Neuronal stem cell (in vitro differentiated cells): Measurements from ENCODE around the gene DEPDC5.
A peak's percentile ranks its signal among the peaks of the same experiment; 100 is the strongest.

ENCODE experiments used
- DNase-seq: peaks from one replicate; pipeline ENCODE4 v3.0.0-alpha.2; 2013; ENCODE audit warnings: low spot score
- H2AFZ ChIP-seq: one replicate; pipeline ENCODE4 v1.6.1; 2013; ENCODE audit warnings: mild to moderate bottlenecking, low read length, inconsistent platforms
- H2AK5ac ChIP-seq: 2 replicates; pipeline ENCODE4 v1.6.1; 2013; ENCODE audit warnings: low read depth, mild to moderate bottlenecking, inconsistent platforms, low read length, moderate library complexity, mixed read lengths
- H2BK120ac ChIP-seq: 2 replicates; pipeline ENCODE4 v1.6.1; 2013; ENCODE audit warnings: low read depth, mild to moderate bottlenecking, inconsistent platforms, low read length, moderate library complexity, mixed read lengths
- H2BK12ac ChIP-seq: one replicate; pipeline ENCODE4 v1.6.1; 2013; ENCODE audit warnings: low read length, inconsistent platforms
- H2BK15ac ChIP-seq: 2 replicates; pipeline ENCODE4 v1.6.1; 2013; ENCODE audit warnings: mild to moderate bottlenecking, low read length, inconsistent platforms, mixed read lengths
- H2BK5ac ChIP-seq: one replicate; pipeline ENCODE4 v1.6.1; 2013; ENCODE audit warnings: inconsistent platforms, mild to moderate bottlenecking, low read length, moderate library complexity
- H3K14ac ChIP-seq: one replicate; pipeline ENCODE4 v1.6.1; 2013; ENCODE audit warnings: low read length, inconsistent platforms
- H3K18ac ChIP-seq: 2 replicates; pipeline ENCODE4 v1.6.1; 2013; ENCODE audit warnings: low read length, inconsistent platforms
- H3K23ac ChIP-seq: 2 replicates; pipeline ENCODE4 v1.6.1; 2013; ENCODE audit warnings: low read depth, mild to moderate bottlenecking, mixed read lengths, low read length, inconsistent platforms; ENCODE audit not compliant: poor library complexity
- H3K27ac ChIP-seq: replicated peaks from 3 replicates; pipeline ENCODE4 v1.5.1; 2013; ENCODE audit warnings: low read length, inconsistent platforms
- H3K27me3 ChIP-seq, 3 experiments: 2 replicates each; pipeline ENCODE4 v1.6.1; 2013; ENCODE audit warnings: low read length in 3 of 3, mild to moderate bottlenecking in 2 of 3, inconsistent platforms in 1 of 3, low read depth in 1 of 3, mixed read lengths in 1 of 3, moderate library complexity in 1 of 3; ENCODE audit not compliant: control insufficient read depth in 3 of 3, insufficient read depth in 3 of 3
- H3K36me3 ChIP-seq, 2 donors: replicated peaks in 1 of 2; 2 replicates each; pipeline ENCODE4 v1.6.1; 2013; ENCODE audit warnings: low read length in 2 of 2; ENCODE audit not compliant: control insufficient read depth in 2 of 2, insufficient read depth in 2 of 2
- H3K4ac ChIP-seq: 2 replicates; pipeline ENCODE4 v1.6.1; 2013; ENCODE audit warnings: inconsistent platforms, mild to moderate bottlenecking, low read length, moderate library complexity
- H3K4me1 ChIP-seq, 2 donors: 1 replicate in 1 of 2; 2 replicates in 1 of 2; pipeline ENCODE4 v1.6.1; 2013; ENCODE audit warnings: low read length in 2 of 2, low read depth in 1 of 2; ENCODE audit not compliant: control insufficient read depth in 2 of 2, insufficient read depth in 1 of 2
- H3K4me2 ChIP-seq: one replicate; pipeline ENCODE4 v1.6.1; 2013; ENCODE audit warnings: mild to moderate bottlenecking, low read length, inconsistent platforms; ENCODE audit not compliant: insufficient read depth, poor library complexity, severe bottlenecking
- H3K4me3 ChIP-seq, 2 donors: 2 replicates each; pipeline ENCODE4 v1.5.1; 2013; ENCODE audit warnings: low read length in 2 of 2, mild to moderate bottlenecking in 2 of 2, inconsistent platforms in 1 of 2, moderate library complexity in 1 of 2
- H3K79me1 ChIP-seq: one replicate; pipeline ENCODE4 v1.6.1; 2013; ENCODE audit warnings: low read depth, mild to moderate bottlenecking, inconsistent platforms, low read length, moderate library complexity
- H3K9ac ChIP-seq: one replicate; pipeline ENCODE4 v1.6.1; 2013; ENCODE audit warnings: mild to moderate bottlenecking, low read depth, low read length, inconsistent platforms; ENCODE audit not compliant: poor library complexity
- H3K9me3 ChIP-seq, 2 donors: replicated peaks in 1 of 2; 2 replicates each; pipeline versions ENCODE3 to v1.6.1; 2013; ENCODE audit warnings: low read length in 2 of 2, mild to moderate bottlenecking in 2 of 2, inconsistent platforms in 1 of 2, low read depth in 1 of 2, mixed read lengths in 1 of 2, moderate library complexity in 1 of 2; ENCODE audit not compliant: control insufficient read depth in 2 of 2, insufficient read depth in 1 of 2
- H4K8ac ChIP-seq: one replicate; pipeline ENCODE4 v1.6.1; 2013; ENCODE audit warnings: low read depth, mild to moderate bottlenecking, inconsistent platforms, low read length, moderate library complexity
- H4K91ac ChIP-seq: one replicate; pipeline ENCODE4 v1.6.1; 2013; ENCODE audit warnings: low read length, low read depth, mild to moderate bottlenecking, inconsistent platforms; ENCODE audit not compliant: poor library complexity
- WGBS, 2 donors: extraction: QIAGEN DNeasy Blood & Tissue Kit; methylation state at CpG; one replicate each; pipeline ENCODE4 v1.1.7; 2013; ENCODE audit warnings: missing lambda C conversion rate in 2 of 2, mixed read lengths in 1 of 2; ENCODE audit not compliant: insufficient read length in 2 of 2, insufficient replicate concordance in 1 of 2; ENCODE audit errors: extremely low coverage in 2 of 2; 5-methylcytosine and 5-hydroxymethylcytosine counted together

DEPDC5 gene

DNA sequence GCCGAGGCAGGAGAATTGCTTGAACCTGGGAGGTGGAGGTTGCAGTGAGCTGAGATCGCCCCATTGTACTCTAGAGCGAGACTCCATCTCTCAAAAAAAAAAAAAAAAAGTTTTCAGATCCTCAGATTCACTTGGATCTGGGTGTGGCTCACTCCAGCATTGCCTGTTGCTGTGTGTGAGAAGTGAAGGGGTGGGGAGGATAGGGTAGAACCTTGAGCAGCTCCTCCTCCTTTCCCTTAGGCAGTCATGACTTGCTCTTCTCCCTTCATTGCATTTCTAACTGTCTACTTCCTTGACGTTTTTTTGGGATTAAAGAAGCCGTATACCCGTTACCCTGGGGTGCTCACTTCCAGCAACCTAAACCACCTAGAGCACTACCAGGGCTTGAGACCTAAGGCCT, 127.4 kb downstream of the DEPDC5 start:
- Histone ChIP-seq H3K23ac (no peak overlapping the region), H2BK120ac (no peak overlapping the region), H3K27ac (no peak overlapping the region), H3K14ac (no peak overlapping the region), H2BK5ac (no peak overlapping the region), H3K9me3 (no peaks in the 10 kb centered on the region), H3K4ac (no peak overlapping the region), H3K27me3 (no peaks in the 10 kb centered on the region), H4K8ac (no peak overlapping the region), H3K4me1 (no peaks in the 10 kb centered on the region), H3K4me2 (no peak overlapping the region), H3K79me1 (peaks cover 2% of the 10 kb centered on the region), H3K4me3 (no peak overlapping the region), H3K9ac (no peak overlapping the region), H3K36me3 (peaks cover 9 to 44% of the 10 kb centered on the region in 2 donors), H2AK5ac (no peak overlapping the region), H2BK15ac (no peak overlapping the region), H2AFZ (no peak overlapping the region), H2BK12ac (no peak overlapping the region), H3K18ac (no peak overlapping the region), H4K91ac (no peak overlapping the region)
- no CpG with 5 or more reads among the region's 6 CpGs for WGBS, 2 donors
- DNase-seq = no peak

DNA sequence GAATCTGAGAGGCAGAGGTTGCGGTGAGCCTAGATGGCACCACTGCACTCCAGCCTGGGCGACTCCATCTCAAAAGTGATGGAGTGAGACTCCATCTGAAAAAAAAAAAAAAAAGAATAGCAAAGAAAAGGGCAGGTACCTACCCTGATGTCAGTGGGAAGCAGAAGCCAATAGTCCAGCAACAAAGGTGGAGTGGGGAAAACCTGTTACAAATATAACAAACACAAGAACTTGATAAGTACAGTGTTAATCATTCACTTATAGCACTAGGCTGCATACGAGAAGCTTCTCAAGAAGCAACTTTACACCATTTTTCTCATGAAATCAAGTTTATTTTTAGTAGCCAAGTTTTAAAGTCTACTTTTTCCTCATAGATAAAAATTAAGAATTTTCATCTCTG, 128.0 kb downstream of the DEPDC5 start:
- H3K4ac ChIP-seq = no peak overlapping the region
- no peak overlapping the region for H4K91ac ChIP-seq
- no peak overlapping the region for H2BK12ac ChIP-seq
- H3K18ac ChIP-seq = no peak overlapping the region
- H3K14ac ChIP-seq = no peak overlapping the region
- DNase-seq = no peak
- WGBS, 2 donors = no CpG with 5 or more reads among the region's 3 CpGs
- no peaks in the 10 kb centered on the region for H3K4me1 ChIP-seq
- H4K8ac ChIP-seq = no peak overlapping the region
- H2AK5ac ChIP-seq = no peak overlapping the region
- no peak overlapping the region for H2BK5ac ChIP-seq
- H2BK120ac ChIP-seq = no peak overlapping the region
- H3K79me1 ChIP-seq = peaks cover 2% of the 10 kb centered on the region
- H3K9ac ChIP-seq = no peak overlapping the region
- H3K9me3 ChIP-seq = no peaks in the 10 kb centered on the region
- H3K27me3 ChIP-seq = no peaks in the 10 kb centered on the region
- H3K27ac ChIP-seq = no peak overlapping the region
- no peak overlapping the region for H3K4me3 ChIP-seq
- no peak overlapping the region for H3K23ac ChIP-seq
- no peak overlapping the region for H2AFZ ChIP-seq
- no peak overlapping the region for H2BK15ac ChIP-seq
- no peak overlapping the region for H3K4me2 ChIP-seq
- H3K36me3 ChIP-seq = peaks cover 8 to 40% of the 10 kb centered on the region in 2 donors

- Histone ChIP-seq H2AFZ (no peak overlapping the region), H3K27ac (no peak overlapping the region), H3K4me2 (no peak overlapping the region), H3K4ac (no peak overlapping the region), H2BK5ac (no peak overlapping the region), H3K27me3 (no peaks in the 10 kb centered on the region), H3K4me3 (no peak overlapping the region), H3K4me1 (peaks cover 0 to 9% of the 10 kb centered on the region in 2 donors), H4K91ac (no peak overlapping the region), H2BK120ac (no peak overlapping the region), H2BK15ac (no peak overlapping the region), H3K14ac (no peak overlapping the region), H3K18ac (no peak overlapping the region), H3K79me1 (peaks cover 2% of the 10 kb centered on the region), H4K8ac (no peak overlapping the region), H3K36me3 (peaks cover 8 to 37% of the 10 kb centered on the region in 2 donors), H2AK5ac (no peak overlapping the region), H3K9me3 (no peaks in the 10 kb centered on the region), H3K9ac (no peak overlapping the region), H2BK12ac (no peak overlapping the region), H3K23ac (no peak overlapping the region)
- no CpG with 5 or more reads among the region's 3 CpGs for WGBS, 2 donors
- no peak for DNase-seq
Observed at GRCh38 chr22:31882971-31883370, 129.2 kb downstream of the DEPDC5 start.

- peaks cover 8 to 33% of the 10 kb centered on the region in 2 donors for H3K36me3 ChIP-seq
- no peak overlapping the region for H2BK5ac ChIP-seq
- no peak overlapping the region for H2AFZ ChIP-seq
- peaks cover 0 to 9% of the 10 kb centered on the region in 2 donors for H3K4me1 ChIP-seq
- no peak for DNase-seq
- H3K27ac ChIP-seq = no peak overlapping the region
- no peak overlapping the region for H2BK12ac ChIP-seq
- peaks cover 2% of the 10 kb centered on the region for H3K79me1 ChIP-seq
- no peak overlapping the region for H3K4me3 ChIP-seq
- H3K18ac ChIP-seq = no peak overlapping the region
- H3K4ac ChIP-seq = no peak overlapping the region
- no CpG with 5 or more reads among the region's 6 CpGs for WGBS, 2 donors
- H3K14ac ChIP-seq = no peak overlapping the region
- H2BK120ac ChIP-seq = no peak overlapping the region
- peak overlapping the region; percentile 18 for H3K23ac ChIP-seq
- no peak overlapping the region for H3K4me2 ChIP-seq
- H2BK15ac ChIP-seq = no peak overlapping the region
- no peak overlapping the region for H4K8ac ChIP-seq
- no peak overlapping the region for H4K91ac ChIP-seq
- no peak overlapping the region for H2AK5ac ChIP-seq
- H3K9ac ChIP-seq = no peak overlapping the region
- H3K27me3 ChIP-seq = no peaks in the 10 kb centered on the region
- no peaks in the 10 kb centered on the region for H3K9me3 ChIP-seq
Observed at GRCh38 chr22:31883989-31884388, 130.2 kb downstream of the DEPDC5 start.
